SK-N-SH (cell line): ENCODE measurements around the gene ASTN2.

Experiments used
- ELF1 ChIP-seq: IDR thresholded peaks from 2 replicates; pipeline ENCODE4 v1.4.0; 2012
- EZH2phosphoT487 ChIP-seq: fragments of 200-600 bp; sonication (generic); IDR thresholded peaks from 2 replicates; pipeline ENCODE4 v1.6.1; 2017; ENCODE audit warnings: low read depth, mixed run types, mild to moderate bottlenecking, antibody characterized with exemption, moderate library complexity, borderline replicate concordance
- GABPA ChIP-seq: IDR thresholded peaks from 2 replicates; pipeline ENCODE4 v1.4.0; 2012; ENCODE audit warnings: low read depth, mild to moderate bottlenecking
- JUND ChIP-seq: IDR thresholded peaks from 2 replicates; pipeline ENCODE4 v1.4.0; 2012
- NRF1 ChIP-seq: IDR thresholded peaks from 2 replicates; pipeline ENCODE4 v1.6.1; 2012; ENCODE audit warnings: low read depth, mild to moderate bottlenecking, low read length
- POLR2AphosphoS5 ChIP-seq: IDR thresholded peaks from 2 replicates; pipeline ENCODE4 v1.6.1; 2012; ENCODE audit warnings: low read depth, low read length
- RAD21 ChIP-seq: IDR thresholded peaks from 2 replicates; pipeline ENCODE4 v1.6.1; 2012; ENCODE audit warnings: mild to moderate bottlenecking, low read length
- RCOR1 ChIP-seq: fragments of 150-350 bp; IDR thresholded peaks from 2 replicates; pipeline ENCODE4 v1.6.1; 2017; ENCODE audit warnings: antibody characterized with exemption, low read length
- REST ChIP-seq: IDR thresholded peaks from 2 replicates; pipeline ENCODE4 v1.6.1; 2012; ENCODE audit warnings: mild to moderate bottlenecking, low read depth, low read length, moderate library complexity
- RFX5 ChIP-seq: IDR thresholded peaks from 2 replicates; pipeline ENCODE4 v1.6.1; 2012; ENCODE audit warnings: mild to moderate bottlenecking, improper control_type of control experiment, low read length
- TAF1 ChIP-seq: IDR thresholded peaks from 2 replicates; pipeline ENCODE4 v1.6.1; 2012; ENCODE audit warnings: low read depth, mild to moderate bottlenecking, low read length, moderate library complexity, borderline replicate concordance
- TF ChIP-seq, protein P1 (sequence below): fragments of 150-350 bp; IDR thresholded peaks from 2 replicates; pipeline ENCODE4 v1.6.1; 2016; ENCODE audit warnings: mild to moderate bottlenecking, low read depth, low read length
- TF ChIP-seq, protein P2 (sequence below): fragments of 200-600 bp; sonication (generic); IDR thresholded peaks from 2 replicates; pipeline ENCODE4 v1.6.1; 2017; ENCODE audit warnings: antibody characterized with exemption, mild to moderate bottlenecking, moderate library complexity

- TF ChIP-seq RFX5 (no peak), JUND (no peak), ELF1 (no peak), TAF1 (no peak), REST (no peak), POLR2AphosphoS5 (no peak), NRF1 (no peak), EZH2phosphoT487 (no peak), GABPA (no peak), RCOR1 (no peak), RAD21 (no peak)
- TF ChIP-seq, protein P1, sequence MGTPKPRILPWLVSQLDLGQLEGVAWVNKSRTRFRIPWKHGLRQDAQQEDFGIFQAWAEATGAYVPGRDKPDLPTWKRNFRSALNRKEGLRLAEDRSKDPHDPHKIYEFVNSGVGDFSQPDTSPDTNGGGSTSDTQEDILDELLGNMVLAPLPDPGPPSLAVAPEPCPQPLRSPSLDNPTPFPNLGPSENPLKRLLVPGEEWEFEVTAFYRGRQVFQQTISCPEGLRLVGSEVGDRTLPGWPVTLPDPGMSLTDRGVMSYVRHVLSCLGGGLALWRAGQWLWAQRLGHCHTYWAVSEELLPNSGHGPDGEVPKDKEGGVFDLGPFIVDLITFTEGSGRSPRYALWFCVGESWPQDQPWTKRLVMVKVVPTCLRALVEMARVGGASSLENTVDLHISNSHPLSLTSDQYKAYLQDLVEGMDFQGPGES, result no peak
- TF ChIP-seq, protein P2, sequence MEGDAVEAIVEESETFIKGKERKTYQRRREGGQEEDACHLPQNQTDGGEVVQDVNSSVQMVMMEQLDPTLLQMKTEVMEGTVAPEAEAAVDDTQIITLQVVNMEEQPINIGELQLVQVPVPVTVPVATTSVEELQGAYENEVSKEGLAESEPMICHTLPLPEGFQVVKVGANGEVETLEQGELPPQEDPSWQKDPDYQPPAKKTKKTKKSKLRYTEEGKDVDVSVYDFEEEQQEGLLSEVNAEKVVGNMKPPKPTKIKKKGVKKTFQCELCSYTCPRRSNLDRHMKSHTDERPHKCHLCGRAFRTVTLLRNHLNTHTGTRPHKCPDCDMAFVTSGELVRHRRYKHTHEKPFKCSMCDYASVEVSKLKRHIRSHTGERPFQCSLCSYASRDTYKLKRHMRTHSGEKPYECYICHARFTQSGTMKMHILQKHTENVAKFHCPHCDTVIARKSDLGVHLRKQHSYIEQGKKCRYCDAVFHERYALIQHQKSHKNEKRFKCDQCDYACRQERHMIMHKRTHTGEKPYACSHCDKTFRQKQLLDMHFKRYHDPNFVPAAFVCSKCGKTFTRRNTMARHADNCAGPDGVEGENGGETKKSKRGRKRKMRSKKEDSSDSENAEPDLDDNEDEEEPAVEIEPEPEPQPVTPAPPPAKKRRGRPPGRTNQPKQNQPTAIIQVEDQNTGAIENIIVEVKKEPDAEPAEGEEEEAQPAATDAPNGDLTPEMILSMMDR, result no peak
These were observed 108.8 kb downstream of the ASTN2 start for GRCh38 chr9:117306032-117306431.
